Measurements from ENCODE around the gene SLC6A17. TPM values are rescaled to one million over a fixed set of nuclear protein-coding genes. Genes with fewer than 3 reads are reported as not detected.

SLC6A17 gene
- total RNA-seq, 1 experiment from 2014 or later = 0.17 TPM

DNA sequence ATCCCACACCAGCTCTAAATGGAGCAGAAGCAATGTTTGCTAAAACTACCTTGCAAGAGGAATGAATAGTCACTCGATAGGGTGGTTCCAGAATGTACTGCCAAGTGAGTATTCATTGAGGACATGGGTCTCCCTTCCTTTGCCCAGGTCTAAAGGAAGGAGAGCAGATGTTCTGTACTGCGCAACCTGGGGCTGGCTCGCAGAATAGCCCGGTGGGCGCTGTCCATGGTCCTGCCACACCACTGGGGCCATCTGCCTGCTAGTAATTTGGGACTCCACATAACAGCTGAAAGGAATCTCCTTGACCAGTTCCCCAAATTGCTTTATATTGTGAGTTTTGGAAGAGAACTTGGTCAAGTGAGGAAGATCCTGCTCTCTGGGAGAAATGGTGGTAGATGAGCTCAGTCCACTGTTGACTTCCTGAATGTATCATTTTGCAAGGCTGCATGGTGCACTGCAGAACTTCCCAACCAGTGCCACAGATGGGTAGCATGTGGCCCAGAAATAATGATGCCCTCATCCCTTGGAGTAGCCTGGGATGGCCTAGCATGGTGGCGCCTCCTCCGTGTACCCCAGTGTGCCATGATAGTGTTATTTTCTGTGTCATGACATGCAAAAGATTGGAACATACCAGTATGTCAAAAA is 5.7 kb downstream of the SLC6A17 start:
- no peaks in the 10 kb centered on the region for H3K79me2 ChIP-seq (ENCODE audit: insufficient read depth, low read length)
- H2AK5ac ChIP-seq (ENCODE audit: insufficient read length, low read length) = no peak overlapping the region
- H3K9me3 Mint-ChIP-seq = no peaks in the 10 kb centered on the region; a peak in 1 of 5 replicates
- H3K9me3 ChIP-seq (ENCODE audit: control insufficient read depth, low read depth, low read length) = no peaks in the 10 kb centered on the region
- H3K27ac ChIP-seq (ENCODE audit: insufficient read length, low read depth, low read length) = no peak overlapping the region
- H4K91ac ChIP-seq (ENCODE audit: insufficient read length, low read depth, low read length) = no peak overlapping the region
- no peak for TF ChIP-seq CTCF (conservative IDR thresholded peaks at IDR 0.05)
- peaks cover 5% of the 10 kb centered on the region for H3K23me2 ChIP-seq (ENCODE audit: insufficient read length, low read depth, low read length, poor library complexity, severe bottlenecking)
- no CpG with 5 or more reads among the region's 7 CpGs for WGBS (ENCODE audit: extremely low coverage, insufficient read length, low lambda C conversion rate)
- H3K4me1 ChIP-seq (ENCODE audit: insufficient read depth, low read length) = no peaks in the 10 kb centered on the region
- H3K4me2 ChIP-seq (ENCODE audit: insufficient read depth, insufficient read length, low read length) = no peak overlapping the region
- H2BK20ac ChIP-seq (ENCODE audit: low read depth, low read length, poor library complexity, severe bottlenecking) = no peak overlapping the region
- peaks cover 3% of the 10 kb centered on the region for H4K20me1 ChIP-seq (ENCODE audit: control insufficient read depth, insufficient read depth, insufficient read length)
- H3K27ac Mint-ChIP-seq = no peak overlapping the region
- no peak overlapping the region for H3K56ac ChIP-seq (ENCODE audit: insufficient read length, low read depth, low read length)
- H3K9ac ChIP-seq (ENCODE audit: extremely low read depth, insufficient read length, low read length) = no peak overlapping the region
- H3K79me1 ChIP-seq (ENCODE audit: insufficient read depth, low read depth, low read length, poor library complexity, severe bottlenecking) = no peaks in the 10 kb centered on the region
- peak; percentile 82 for DNase-seq
- no peak overlapping the region for H3K4me3 Mint-ChIP-seq
- no peak overlapping the region for H2BK15ac ChIP-seq (ENCODE audit: low read depth, low read length)
- no peak overlapping the region for H3K23ac ChIP-seq (ENCODE audit: insufficient read length, low read depth, low read length)
- no peak overlapping the region for H2BK12ac ChIP-seq (ENCODE audit: insufficient read length, low read depth, low read length)
- peaks cover 20% of the 10 kb centered on the region; the same call in 1 of the 2 replicates for H3K27me3 ChIP-seq (ENCODE audit: insufficient read depth, low read length)
- H3K4ac ChIP-seq (ENCODE audit: low read depth, low read length) = no peak overlapping the region
- no peak overlapping the region for H4K5ac ChIP-seq (ENCODE audit: insufficient read length, low read depth, low read length)
- H2BK120ac ChIP-seq (ENCODE audit: low read depth, low read length, poor library complexity, severe bottlenecking) = no peak overlapping the region
- H3T11ph ChIP-seq (ENCODE audit: low read length) = no peak overlapping the region
- H3K27me3 Mint-ChIP-seq (ENCODE audit: low read depth) = peaks cover 83% of the 10 kb centered on the region
- H2AFZ ChIP-seq (ENCODE audit: low read length) = no peak overlapping the region
- no peak overlapping the region for H3K18ac ChIP-seq (ENCODE audit: insufficient read length, low read depth, low read length)
- peaks cover 4 to 5% of the 10 kb centered on the region in 2 experiments; a peak in 3 of 4 replicates for H3K4me1 Mint-ChIP-seq
- no peak overlapping the region for H3K14ac ChIP-seq (ENCODE audit: insufficient read depth, low read length)
- no peak overlapping the region for H4K8ac ChIP-seq (replicated peaks; ENCODE audit: insufficient read length, low read depth, low read length)
- H3K36me3 Mint-ChIP-seq (ENCODE audit: insufficient read depth in 1 of 3, low read depth in 3 of 3) = 0 out of 7 replicates have a peak, but pooled peaks cover 0 to 1% (median 0%) of the 10 kb centered on the region in 3 experiments
- H2BK5ac ChIP-seq (ENCODE audit: insufficient read length, low read length) = no peak overlapping the region

Data from H9 (cell line).